Activated CD4-positive, alpha-beta T cell treated with anti-CD3 and anti-CD28 coated beads, Interleukin-2, amount 50 U/mL, for 48 hours (primary cell): Measurements from ENCODE around the gene ZNF554.
"Not testable (repeated sequence)": the region's sequence is repeated elsewhere in the genome, so short reads cannot be mapped to it uniquely, and the experiment has no call there.

Source experiments
- DNase-seq, 2 experiments: peaks; one replicate each; pipeline ENCODE4 v3.0.0-alpha.2; 2020

Gene ZNF554

GRCh38 chr19:2791440-2791839 lies 28.2 kb upstream of the ZNF554 start:
- no peak for DNase-seq

GRCh38 chr19:2791876-2792275 lies 27.8 kb upstream of the ZNF554 start:
- no peak for DNase-seq

- not testable (repeated sequence) for DNase-seq
These were observed 27.0 kb upstream of the ZNF554 start for GRCh38 chr19:2792666-2793065.

- DNase-seq, result no peak
These were observed 26.5 kb upstream of the ZNF554 start for GRCh38 chr19:2793126-2793525.

- DNase-seq, result no peak
These were observed 26.1 kb upstream of the ZNF554 start for GRCh38 chr19:2793577-2793976.

GRCh38 chr19:2795827-2796658 lies 23.6 kb upstream of the ZNF554 start:
- no peak for DNase-seq

- DNase-seq, result no peak
These were observed 22.9 kb upstream of the ZNF554 start for GRCh38 chr19:2796659-2797266.

- DNase-seq, result no peak
These were observed 22.4 kb upstream of the ZNF554 start for GRCh38 chr19:2797280-2797679.

GRCh38 chr19:2798158-2798685 lies 21.4 kb upstream of the ZNF554 start:
- DNase-seq, result no peak

GRCh38 chr19:2798733-2799132 lies 20.9 kb upstream of the ZNF554 start:
- no peak for DNase-seq

- DNase-seq, result no peak
These were observed 20.2 kb upstream of the ZNF554 start for GRCh38 chr19:2799273-2800020.

GRCh38 chr19:2800506-2800905 lies 19.2 kb upstream of the ZNF554 start:
- DNase-seq, result no peak

- no peak for DNase-seq
These were observed 16.8 kb upstream of the ZNF554 start for GRCh38 chr19:2802826-2803225.

- DNase-seq, result no peak
These were observed 16.0 kb upstream of the ZNF554 start for GRCh38 chr19:2803486-2804155.

GRCh38 chr19:2804156-2805004 lies 15.3 kb upstream of the ZNF554 start:
- no peak for DNase-seq

GRCh38 chr19:2805261-2805900 lies 14.3 kb upstream of the ZNF554 start:
- no peak for DNase-seq

GRCh38 chr19:2805991-2806649 lies 13.5 kb upstream of the ZNF554 start:
- DNase-seq, result no peak

- no peak for DNase-seq
These were observed 12.8 kb upstream of the ZNF554 start for GRCh38 chr19:2806736-2807378.

GRCh38 chr19:2807379-2808128 lies 12.1 kb upstream of the ZNF554 start:
- DNase-seq, result no peak
